SKM-1 (cell line): ENCODE data around the gene PALLD.

Experiments used
- DNase-seq: peaks from one replicate; lab custom pipeline; 2025; ENCODE audit not compliant: unreplicated experiment; lab: John Stamatoyannopoulos, UW

Gene PALLD

DNA sequence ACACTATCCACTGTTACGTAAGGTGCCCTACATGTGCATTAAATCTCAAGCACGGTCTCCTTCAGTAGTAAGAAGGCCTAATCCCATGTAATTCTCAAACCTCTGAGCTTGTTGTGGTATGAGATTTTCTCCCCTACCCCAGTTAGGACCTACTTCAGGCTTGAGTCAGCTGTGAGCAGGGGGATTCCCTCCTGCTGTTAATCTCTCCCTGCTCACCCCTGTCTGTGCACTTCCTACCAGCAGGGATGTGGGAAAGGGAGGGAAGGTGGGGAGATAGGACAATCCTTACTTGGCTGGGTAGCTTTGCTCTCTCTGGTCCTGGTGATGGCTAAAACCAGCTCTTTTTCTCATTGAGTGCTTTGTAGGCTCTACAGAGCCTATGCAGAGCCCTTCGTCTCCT, 60.8 kb downstream of the PALLD start:
- no peak for DNase-seq

DNA sequence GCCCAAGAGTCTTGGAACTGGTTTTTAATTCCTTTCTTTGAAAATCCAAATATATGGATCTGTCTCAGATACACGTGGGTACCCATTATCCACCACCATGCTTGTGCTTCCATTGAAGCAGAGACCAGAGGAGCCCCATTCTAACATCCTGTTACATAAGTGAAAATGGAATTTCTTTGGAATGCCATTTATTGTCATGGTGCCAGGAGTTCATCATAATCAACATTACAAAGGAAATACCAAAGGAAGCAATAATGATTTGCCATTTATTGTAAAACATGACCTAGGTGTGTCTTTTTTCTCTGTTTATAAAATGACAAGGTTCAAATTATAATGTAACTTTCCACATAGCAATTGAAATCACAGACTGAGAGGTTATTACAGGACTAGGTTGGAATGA, 61.7 kb downstream of the PALLD start:
- no peak for DNase-seq

DNA sequence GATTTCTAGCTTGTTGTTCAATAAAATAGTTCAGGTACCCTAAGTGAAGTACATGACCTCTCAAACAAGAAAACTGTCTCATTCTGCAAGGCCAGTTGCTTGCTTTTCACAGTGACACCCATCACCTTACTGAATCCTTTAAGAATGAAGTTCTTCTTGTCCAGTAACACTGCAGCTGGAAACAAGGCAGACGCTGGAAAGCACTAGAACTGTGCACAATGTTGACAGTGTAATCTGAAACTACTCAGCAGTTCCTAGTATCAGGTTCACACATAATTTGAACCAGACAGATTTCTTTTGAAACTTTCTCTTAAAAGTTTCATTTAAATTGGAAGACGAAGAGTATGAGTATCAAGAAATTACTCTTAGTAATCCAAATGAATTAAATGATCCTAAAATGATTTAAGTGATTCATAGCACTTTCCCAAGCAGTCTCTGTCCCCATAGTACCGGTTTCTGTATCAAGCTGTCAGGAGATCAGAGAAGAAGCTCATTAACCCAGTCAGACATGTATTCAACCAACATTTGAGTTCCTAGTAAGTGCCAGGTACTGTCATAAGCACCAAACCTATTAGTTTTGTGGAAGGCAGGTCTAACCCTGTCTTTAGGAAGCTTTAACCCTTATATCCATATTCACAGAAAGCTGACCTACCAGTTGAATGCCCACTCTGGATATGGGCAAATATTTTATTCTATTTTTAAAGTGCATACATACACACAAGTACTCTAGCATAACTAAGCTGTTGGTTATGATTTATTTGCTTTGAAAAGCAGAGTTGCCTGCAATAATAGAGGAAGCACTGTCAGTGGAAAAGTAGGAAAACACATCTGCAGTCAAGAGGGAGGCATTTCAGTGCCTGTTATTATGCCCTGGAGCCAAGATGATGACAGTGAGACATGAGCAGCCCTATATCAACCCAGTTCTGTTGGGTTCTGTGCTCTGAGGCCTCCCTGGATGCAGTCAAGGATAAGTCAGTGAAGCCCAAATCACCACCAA, 63.6 kb downstream of the PALLD start:
- no peak for DNase-seq

DNA sequence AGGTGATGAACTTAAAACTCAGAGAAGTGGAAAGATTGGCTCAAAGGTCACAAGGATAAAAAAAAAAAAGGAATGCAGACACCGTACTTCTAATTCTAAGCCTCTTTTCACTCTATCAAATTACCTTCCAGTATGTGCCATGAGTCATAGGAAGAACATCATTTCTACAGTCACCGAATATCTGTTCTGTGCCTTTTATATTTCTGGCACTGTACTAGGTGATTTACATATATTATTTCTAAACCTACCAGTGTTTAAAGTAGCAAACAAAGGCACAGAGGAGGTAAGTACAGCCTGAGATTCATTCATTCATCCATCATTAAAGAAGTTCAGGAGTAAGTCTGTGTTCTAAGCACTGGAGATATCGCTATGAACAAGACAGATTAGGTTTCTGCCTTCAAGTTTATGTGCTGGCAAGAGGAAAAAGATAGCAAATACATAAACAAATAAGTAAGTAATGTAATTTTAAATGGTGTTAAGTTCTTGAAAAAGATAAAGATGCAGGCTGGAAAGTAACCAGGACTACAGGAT, 65.3 kb downstream of the PALLD start:
- DNase-seq = no peak

DNA sequence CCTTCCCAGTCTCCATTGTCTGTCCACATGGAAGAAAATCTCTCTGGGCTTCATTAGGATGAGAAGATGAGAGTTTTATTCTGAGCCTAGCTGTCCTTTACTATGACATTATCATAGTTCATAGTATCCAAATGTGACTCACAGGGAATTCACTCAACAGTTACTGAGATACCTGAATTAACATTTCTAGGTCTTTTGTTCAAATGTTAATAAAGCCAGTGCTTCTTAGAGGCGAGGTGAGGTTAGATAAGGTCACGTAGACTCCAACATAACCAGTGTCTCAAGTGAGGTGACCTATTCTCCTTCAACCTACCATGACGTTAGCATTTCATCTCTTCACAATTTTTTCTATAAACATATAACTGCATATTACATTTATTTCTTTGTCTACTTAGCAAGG, 67.2 kb downstream of the PALLD start:
- DNase-seq = no peak

DNA sequence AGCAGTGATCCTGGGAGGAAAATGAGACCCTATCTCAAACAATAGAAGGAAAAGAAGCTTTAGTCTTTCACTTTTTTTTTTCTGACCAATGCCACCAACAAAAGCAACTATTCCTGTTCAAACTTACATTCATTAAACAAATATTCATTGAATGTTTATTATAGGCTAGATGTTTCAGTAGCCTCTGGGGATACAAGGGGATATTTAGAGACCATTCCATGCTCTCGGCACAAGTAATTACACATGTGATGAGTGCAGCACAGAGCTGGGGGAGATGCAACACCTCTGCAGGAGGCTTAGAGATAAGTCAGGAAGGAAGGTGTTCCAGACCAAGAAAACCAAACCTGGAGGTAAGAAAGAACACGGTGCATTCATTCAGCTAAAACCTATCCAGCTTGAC, 68.3 kb downstream of the PALLD start:
- DNase-seq = no peak

DNA sequence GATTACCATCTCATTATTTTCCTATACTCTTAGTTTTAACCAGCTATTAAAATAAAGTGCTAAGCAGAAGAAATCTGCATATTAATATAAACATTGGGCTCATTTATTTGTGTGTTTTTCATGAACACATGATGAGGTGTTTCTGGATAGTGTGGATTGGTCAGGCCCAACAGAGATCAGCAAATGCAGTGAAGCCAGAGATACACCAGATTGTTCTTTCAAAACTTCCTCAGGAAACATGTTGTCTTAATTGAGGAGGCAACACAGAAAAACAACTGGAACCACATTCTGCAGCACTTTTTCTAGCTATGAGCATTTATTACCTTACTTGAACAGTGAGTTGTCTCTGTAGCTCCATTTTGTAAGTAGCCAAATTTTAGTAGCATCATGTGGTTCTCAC, 69.9 kb downstream of the PALLD start:
- no peak for DNase-seq

DNA sequence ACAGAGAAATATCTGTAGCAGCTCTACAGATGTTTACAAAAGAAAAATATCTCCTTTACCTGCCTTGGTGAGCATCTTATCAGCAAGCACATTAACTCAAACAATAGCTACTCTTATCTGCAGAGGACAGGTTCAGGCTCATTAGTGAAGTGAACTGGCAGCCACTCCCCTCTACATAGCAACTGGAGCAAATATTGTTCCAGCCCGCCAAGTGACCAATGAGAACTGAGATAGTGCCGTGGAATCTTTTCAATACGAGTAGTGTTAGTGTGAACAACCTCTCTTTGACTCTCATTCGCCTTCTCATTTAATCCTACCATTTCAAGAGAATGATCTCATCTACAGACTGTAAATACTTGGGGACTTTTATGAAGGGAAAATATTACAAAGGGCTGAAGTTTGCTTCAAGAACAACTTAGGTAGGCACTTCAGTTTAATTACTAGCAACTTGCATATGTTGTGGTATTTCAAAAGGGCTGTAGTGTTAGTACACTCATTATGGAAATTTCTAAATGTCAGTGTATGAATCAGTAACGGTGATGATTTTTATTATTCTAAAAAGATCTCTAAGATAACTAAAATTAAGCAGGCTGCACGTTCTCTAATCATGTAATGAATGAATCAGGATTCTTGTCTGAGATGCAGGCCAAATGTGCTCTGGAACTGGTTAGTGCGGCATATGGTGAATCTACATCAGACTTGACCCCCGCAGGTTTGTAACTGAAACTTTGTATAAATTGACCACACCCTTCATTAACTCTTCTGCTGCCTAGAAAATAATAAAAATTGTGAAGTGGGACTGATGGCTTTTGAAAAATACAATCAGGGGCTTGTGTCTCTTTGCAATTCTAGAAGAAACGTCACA, 72.4 kb downstream of the PALLD start:
- no peak for DNase-seq

DNA sequence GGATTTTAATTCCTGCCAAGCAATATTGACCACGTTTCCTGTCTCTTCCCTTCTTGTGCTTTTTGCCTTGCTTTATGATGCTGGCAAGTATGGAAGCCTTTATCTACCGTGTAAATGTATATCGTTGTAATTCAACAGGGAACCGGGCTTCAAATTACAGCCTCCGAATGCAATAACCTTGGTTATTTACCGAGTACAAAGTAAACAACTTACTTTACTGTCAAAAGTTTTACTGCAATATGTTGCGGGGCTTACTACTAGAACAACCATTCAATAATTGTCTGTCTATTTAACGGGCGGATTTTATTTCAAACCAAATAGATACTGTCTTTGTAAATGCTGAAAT, 73.1 kb downstream of the PALLD start:
- no peak for DNase-seq

DNA sequence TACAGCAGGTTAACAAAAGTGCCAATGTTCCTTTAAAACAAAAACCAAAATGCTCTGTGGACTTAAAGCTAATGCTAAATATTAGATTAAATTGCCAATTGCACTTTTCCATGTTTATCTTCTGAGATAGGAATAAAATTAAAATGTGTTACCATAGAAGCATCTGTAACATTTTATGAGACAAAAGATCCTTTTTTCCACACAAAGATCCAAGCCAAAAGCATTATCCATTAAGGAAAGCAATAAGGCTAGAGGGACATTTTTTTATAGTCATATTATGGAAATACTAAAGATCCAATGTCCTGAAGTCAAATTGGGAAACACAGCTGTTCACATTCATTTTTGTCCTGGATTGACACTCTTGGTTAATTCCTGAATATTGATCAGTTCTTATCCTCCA, 73.6 kb downstream of the PALLD start:
- no peak for DNase-seq

DNA sequence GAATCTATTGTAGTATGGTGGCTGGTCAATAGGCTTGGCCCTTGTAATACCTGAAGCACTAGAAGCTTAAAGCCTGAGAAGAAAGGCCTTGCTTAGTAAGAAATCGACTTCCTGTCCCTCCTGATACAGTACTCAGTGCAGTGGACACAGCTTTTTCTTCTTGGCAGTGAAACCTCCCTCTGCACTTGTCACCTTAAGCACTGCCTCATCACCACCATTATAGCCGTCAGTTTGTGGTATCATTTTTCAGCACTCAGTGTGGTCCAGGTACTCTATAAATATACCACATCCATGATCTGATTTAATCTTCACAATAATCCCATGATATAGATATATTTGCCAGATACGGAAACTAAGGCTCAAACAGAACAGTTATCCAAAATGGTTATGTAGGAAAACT, 75.2 kb downstream of the PALLD start:
- no peak for DNase-seq

DNA sequence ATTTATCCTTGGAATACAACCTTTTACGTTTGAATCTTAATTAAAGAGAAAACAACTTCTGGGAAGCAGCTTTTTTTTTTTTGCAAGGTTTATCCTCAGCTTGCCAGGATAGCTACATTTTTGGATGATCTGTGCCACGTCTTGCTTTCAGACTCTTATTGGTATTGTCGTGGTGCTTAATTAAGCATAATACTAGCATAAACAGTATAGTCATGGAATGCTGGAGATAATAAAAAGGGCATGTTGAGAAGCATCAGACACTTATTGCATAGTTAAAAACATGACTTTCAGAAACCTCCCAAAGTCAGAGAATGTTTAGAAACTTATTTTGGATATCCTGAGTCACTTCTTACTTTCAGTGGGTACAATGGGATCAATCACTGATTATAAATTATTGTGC, 77.0 kb downstream of the PALLD start:
- DNase-seq = no peak

DNA sequence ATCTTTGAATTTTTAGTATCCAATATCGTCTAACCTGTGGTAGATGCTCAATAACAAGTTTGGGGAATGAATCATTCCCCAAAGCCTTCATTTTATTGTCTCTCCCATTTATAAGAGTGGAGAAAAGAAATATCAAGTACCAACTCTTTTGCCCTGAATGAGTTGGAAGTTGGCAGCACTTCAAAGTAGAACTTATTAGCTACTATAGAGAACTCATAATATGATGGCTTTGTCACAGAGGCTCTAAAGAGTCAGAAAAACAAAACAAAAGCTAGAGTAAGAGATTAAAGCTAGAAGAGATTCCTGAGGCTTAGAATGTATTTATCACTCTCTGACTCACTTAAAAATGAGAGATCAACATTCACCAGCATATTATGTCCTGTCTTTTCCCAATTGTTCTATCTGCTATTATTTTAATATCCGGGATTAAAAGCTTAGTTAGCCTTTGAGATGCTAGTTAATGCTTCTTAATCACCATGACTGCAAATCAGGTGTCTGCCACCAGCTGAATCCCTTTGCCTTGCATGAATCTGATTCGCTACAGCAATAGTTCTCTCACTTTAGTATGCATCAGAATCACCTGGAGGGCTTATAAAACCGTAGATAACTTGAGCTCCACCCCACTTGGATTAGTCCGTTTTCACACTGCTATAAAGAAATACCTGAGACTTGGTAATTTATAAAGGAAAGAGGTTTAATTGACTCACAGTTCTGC, 77.9 kb downstream of the PALLD start:
- DNase-seq = no peak

DNA sequence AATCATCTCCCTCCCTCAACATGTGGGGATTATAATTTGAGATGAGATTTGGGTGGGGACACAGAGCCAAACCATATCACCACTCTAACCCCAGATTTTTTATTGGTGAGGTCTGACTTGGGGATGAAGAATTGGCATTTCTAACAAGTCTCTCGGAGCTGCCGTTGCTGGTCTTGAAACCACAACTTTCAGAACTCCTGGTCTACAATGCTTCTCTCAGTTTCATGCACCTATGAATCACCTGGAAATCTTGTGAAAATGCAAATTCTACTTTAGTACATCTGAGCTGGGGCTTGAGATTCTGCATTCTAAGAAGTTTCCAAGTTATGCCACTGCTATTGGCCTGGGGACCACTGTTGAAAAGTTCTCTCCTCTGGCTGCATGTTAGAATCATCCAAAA, 78.6 kb downstream of the PALLD start:
- no peak for DNase-seq

DNA sequence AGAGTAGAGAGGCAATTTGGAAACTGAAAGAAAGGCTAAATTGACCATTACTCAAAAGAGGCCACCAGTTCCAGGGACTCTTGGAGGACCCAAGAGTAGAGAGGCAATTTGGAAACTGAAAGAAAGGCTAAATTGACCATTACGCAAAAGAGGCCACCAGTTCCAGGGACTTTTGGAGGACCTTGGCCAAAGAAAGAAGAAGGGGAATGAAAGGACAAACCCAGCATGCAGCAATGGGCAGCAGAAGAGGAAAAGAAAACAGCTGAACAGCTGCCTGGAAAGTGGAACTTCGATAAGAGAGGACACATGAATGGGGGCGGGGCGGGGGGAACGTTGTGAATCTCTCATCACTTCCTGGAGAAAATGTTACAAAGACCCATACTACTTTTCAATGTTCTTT, 80.8 kb downstream of the PALLD start:
- no peak for DNase-seq

DNA sequence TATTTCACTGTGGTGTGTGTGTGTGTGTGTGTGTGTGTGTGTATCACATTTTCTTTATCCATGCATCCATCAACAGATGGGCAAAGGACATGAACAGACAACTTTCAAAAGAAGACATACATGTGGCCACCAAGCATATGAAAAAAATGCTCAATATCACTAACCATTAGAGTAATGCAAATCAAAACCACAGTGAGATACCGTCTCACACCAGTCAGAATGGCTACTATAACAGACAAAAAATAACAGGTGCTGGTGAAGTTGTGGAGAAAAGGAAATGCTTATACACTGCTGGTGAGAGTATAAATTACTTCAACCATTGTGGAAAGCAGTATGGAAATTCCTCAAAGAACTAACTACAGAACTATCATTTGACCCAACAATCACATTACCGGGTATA, 83.4 kb downstream of the PALLD start:
- no peak for DNase-seq

DNA sequence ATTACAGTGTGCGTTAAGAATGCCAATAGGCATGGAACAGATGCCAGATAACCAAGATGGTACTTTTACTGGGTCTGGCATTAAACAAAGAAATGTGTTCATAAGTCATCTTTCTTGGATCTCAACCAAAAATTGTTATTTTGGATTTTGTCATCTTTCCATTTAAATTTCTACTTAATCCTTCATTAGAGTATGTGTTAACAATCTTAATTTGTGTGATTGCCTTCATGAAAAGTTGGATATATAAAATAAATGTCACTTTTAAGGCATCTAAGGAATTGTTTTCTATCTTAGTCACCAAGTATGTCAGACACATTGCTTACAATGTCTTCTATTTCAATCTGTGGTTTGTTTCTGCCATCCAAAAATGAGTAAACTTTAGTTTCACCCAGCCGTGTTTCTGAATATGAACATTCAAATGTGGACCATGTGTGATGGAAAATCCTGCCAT, 87.5 kb downstream of the PALLD start:
- DNase-seq = no peak

DNA sequence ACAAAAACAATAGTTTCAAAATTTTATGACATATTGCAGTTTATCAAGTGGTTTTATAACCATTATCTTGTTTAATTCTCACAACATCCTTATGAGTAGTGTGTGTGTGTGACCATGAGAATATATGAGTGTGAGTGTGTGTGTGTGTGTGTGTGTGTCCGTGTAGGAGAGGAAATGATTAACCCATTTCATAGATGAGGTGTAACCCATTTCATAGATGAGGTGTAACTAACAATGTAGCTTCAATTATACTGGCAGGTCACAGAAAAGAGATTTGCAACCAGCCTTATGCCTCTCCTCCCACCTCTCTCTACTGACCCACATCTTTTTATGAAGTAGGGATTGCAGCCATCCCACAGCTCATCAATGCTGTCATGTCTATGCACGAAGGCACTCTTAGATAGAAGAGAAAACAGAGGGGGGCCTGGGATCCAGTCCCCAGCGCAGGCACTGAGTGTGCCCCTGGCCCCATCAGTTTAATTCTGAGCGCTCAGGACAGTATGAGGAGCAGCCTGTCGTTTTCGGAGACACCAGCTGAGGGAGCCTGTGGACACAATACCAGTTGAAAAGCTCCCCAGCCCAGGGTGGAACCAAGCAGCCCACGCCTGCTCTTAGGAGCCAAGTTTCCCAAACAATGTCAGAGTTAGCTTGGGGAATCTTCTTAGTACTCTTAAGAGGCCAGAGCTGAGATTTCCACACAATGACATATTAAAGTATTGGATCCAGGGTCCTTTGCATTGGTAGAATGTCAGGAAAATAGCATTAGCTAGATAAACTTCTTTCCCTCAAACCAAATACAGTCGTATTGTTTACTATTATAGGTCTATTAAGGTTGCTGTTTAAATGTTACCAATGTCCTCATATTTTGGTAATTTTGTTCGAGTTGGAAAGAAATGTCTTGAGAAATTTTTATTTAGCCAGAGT, 88.6 kb downstream of the PALLD start:
- no peak for DNase-seq

DNA sequence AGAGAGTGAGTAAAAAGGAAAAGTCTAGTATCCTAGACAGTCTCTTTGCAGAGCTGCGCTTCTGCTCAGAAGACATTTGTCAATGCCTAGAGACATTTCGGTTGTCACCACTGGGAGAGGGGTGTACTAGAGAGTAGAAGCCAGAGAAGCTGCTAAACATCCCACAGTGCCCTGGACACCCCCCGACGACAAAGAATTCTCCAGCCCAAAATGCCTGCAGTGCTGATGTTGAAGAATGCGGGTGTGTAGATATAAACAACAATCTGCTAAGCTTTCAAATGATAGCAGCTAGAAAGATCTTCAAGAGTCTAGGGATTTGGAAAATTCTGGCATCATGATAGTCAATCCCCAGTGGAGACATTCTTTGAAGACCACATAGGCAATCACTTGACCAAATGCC, 90.1 kb downstream of the PALLD start:
- no peak for DNase-seq
